ENCODE data around the gene NUP54.

NUP54 gene

DNA sequence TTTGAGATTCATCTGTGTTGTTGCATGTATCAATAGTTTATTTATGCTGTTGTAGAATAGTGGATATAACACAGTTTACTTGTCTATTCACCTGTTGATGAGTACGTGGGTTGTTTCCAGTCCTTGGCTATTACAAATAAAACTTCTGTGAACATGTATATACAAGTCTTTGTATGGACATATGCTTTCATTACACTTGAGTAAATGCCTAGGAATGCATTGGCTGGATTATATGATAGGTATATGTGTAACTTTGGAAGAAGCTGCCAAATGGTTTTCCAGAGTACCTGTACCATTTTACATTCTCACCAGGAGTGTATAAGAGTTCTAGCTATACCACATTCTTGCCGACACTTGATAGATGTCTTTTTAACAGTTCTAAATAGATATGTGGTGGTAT, 57.1 kb downstream of the NUP54 start:
- TF ChIP-seq, protein P1, sequence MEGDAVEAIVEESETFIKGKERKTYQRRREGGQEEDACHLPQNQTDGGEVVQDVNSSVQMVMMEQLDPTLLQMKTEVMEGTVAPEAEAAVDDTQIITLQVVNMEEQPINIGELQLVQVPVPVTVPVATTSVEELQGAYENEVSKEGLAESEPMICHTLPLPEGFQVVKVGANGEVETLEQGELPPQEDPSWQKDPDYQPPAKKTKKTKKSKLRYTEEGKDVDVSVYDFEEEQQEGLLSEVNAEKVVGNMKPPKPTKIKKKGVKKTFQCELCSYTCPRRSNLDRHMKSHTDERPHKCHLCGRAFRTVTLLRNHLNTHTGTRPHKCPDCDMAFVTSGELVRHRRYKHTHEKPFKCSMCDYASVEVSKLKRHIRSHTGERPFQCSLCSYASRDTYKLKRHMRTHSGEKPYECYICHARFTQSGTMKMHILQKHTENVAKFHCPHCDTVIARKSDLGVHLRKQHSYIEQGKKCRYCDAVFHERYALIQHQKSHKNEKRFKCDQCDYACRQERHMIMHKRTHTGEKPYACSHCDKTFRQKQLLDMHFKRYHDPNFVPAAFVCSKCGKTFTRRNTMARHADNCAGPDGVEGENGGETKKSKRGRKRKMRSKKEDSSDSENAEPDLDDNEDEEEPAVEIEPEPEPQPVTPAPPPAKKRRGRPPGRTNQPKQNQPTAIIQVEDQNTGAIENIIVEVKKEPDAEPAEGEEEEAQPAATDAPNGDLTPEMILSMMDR (conservative IDR thresholded peaks at IDR 0.05; ENCODE audit: low read depth, low read length): no peak
- DNase-seq (ENCODE audit: low read depth): no peak
- no peak overlapping the region for H3K4me3 ChIP-seq (ENCODE audit: low read depth, low read length)

GRCh38 chr4:76090241-76090691, 57.9 kb downstream of the NUP54 start:
- TF ChIP-seq, protein P1 (conservative IDR thresholded peaks at IDR 0.05; ENCODE audit: low read depth, low read length): no peak
- peak; percentile 97 for DNase-seq (ENCODE audit: low read depth)

DNA sequence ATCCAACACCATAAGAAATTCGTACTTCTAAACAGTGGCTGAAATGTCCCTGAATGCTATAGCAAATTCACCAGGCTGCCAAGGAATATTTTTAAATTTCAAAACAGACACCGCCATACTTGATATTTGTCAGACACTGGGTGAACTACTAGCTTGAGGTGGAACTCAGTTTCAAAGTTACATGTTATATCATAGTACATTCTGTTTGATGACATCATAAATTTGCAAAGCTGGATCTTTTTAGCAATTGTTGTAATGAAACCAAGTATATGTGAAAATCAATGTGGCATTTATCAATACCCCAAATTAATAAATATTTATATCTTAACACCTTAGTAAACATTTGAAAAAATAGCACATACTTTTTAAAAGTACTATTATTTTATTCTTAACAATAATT, 59.5 kb downstream of the NUP54 start:
- TF ChIP-seq, protein P1 (conservative IDR thresholded peaks at IDR 0.05; ENCODE audit: low read depth, low read length): no peak
- DNase-seq (ENCODE audit: low read depth): no peak
- no peak overlapping the region for H3K4me3 ChIP-seq (ENCODE audit: low read depth, low read length)

More at GRCh38 chr4:76090241-76090691, 57.9 kb downstream of the NUP54 start:
- no peak overlapping the region for H3K4me3 ChIP-seq (ENCODE audit: low read depth, low read length)

GRCh38 chr4:76087007-76087769, 61.0 kb downstream of the NUP54 start:
- TF ChIP-seq, protein P1 (conservative IDR thresholded peaks at IDR 0.05; ENCODE audit: low read depth, low read length): peak; percentile 78
- DNase-seq (ENCODE audit: low read depth): peak; percentile 76
- no peak overlapping the region for H3K4me3 ChIP-seq (ENCODE audit: low read depth, low read length)

DNA sequence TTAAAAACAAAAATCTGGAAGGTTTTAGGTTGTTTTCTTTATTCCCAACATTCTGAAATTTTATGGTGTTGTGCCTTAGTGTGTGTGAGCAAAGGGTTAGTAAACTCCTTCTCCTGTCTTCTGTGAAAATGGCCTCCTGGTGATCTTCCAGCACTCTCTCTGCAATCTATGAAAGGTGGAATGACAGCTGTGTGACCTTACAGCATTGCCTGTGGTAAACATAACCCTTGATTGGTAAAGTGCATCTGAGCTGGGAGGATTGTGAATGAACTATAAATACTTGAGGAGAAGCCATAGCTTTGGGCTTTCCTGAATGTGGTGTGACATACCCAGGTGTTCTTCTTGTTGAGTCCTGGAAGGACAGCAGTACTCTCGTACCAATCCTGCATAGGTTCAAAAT, 63.7 kb downstream of the NUP54 start:
- TF ChIP-seq, protein P1 (conservative IDR thresholded peaks at IDR 0.05; ENCODE audit: low read depth, low read length): no peak
- DNase-seq (ENCODE audit: low read depth): no peak

DNA sequence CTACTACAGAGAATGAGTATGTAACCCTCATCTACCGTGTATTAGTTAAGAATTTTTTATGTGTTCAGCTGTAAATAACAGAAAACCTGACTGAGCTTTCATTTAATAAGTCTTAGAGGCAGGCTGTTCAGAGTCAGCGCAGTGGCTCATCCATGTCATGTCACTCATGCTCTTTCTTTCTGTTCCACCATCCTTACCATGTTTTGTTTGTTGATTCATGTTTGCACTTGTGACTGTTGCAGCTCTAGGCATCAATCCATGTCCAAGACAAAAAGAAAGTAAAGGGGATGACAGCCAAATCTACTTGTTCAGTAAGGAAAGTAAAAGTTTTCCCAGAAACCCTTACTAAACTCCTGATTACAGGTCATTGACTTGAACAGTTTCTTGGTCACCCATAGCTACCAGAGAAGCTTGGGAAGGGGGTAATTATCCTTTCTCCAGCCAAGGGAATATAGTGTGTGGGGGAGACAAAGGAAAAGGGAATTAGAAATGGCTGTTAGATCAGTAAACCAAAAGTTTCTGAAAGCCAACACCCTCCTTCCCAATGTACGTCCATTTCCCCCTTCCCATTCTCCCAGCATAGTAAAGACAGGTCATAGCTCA, 64.7 kb downstream of the NUP54 start:
- H3K4me3 ChIP-seq (ENCODE audit: low read depth, low read length): no peak overlapping the region
- TF ChIP-seq, protein P1 (conservative IDR thresholded peaks at IDR 0.05; ENCODE audit: low read depth, low read length): no peak
- no peak for DNase-seq (ENCODE audit: low read depth)

More for the DNA sequence above, 63.7 kb downstream of the NUP54 start:
- no peak overlapping the region for H3K4me3 ChIP-seq (ENCODE audit: low read depth, low read length)
